Measurements from ENCODE around the gene CLEC4C.
"Not testable (repeated sequence)": the region's sequence is repeated elsewhere in the genome, so short reads cannot be mapped to it uniquely, and the experiment has no call there.

- TF ChIP-seq CTCF (IDR thresholded peaks at IDR 0.05; ENCODE audit: low read depth, low read length, poor library complexity, severe bottlenecking); EZH2phosphoT487 (IDR thresholded peaks at IDR 0.05; ENCODE audit: borderline replicate concordance, low read length): not testable (repeated sequence)
These were observed 8.5 kb upstream of the CLEC4C start for GRCh38 chr12:7755668-7756067.
